Stimulated activated CD4-positive, alpha-beta T cell treated with anti-CD3 and anti-CD28 coated beads, Interleukin-2, amount 100 ng/mL, for 24 hours (primary cell): Measurements from ENCODE around the gene SAPCD1.

ENCODE experiments used
- DNase-seq, 2 donors: peaks; one replicate each; pipeline ENCODE4 v3.0.0-alpha.2; 2020

The SAPCD1 gene

GRCh38 chr6:31758281-31758680 lies 4.2 kb upstream of the SAPCD1 start:
- DNase-seq, result no peak

- DNase-seq, result no peak
Measured at GRCh38 chr6:31760790-31761189, 1.7 kb upstream of the SAPCD1 start.

GRCh38 chr6:31761343-31761742 lies 1.1 kb upstream of the SAPCD1 start:
- no peak for DNase-seq

GRCh38 chr6:31762878-31763618 lies 592 bp downstream of the SAPCD1 start:
- no peak for DNase-seq

- DNase-seq, result no peak
Measured at GRCh38 chr6:31763619-31763940, 1.1 kb downstream of the SAPCD1 start.

GRCh38 chr6:31764198-31764597 lies 1.7 kb downstream of the SAPCD1 start:
- DNase-seq, result no peak

- DNase-seq, result no peak
Measured at GRCh38 chr6:31765559-31765909, 3.1 kb downstream of the SAPCD1 start.

GRCh38 chr6:31765910-31766794 lies 3.7 kb downstream of the SAPCD1 start:
- DNase-seq, result no peak

- DNase-seq, result no peak
Measured at GRCh38 chr6:31767096-31767645, 4.7 kb downstream of the SAPCD1 start.

GRCh38 chr6:31768363-31769257 lies 6.2 kb downstream of the SAPCD1 start:
- DNase-seq, result no peak

GRCh38 chr6:31769684-31770371 lies 7.4 kb downstream of the SAPCD1 start:
- DNase-seq, result peak; percentile 84

- DNase-seq, result no peak
Measured at GRCh38 chr6:31770860-31771259, 8.4 kb downstream of the SAPCD1 start.

GRCh38 chr6:31771992-31772358 lies 9.5 kb downstream of the SAPCD1 start:
- DNase-seq, result peak in 1 of 2 donors; percentile 18

- no peak for DNase-seq
Measured at GRCh38 chr6:31775184-31775583, 12.7 kb downstream of the SAPCD1 start.

GRCh38 chr6:31775633-31776484 lies 13.4 kb downstream of the SAPCD1 start:
- no peak for DNase-seq

GRCh38 chr6:31776485-31776988 lies 14.1 kb downstream of the SAPCD1 start:
- DNase-seq, result no peak

GRCh38 chr6:31776989-31777666 lies 14.7 kb downstream of the SAPCD1 start, which contains the start of gene VWA7:
VWA7 (minus strand) TSS chr6:31777328; CDS start chr6:31776779, 549 bp downstream.
- peak; percentile 79 to 84 for DNase-seq

- no peak for DNase-seq
Measured at GRCh38 chr6:31777667-31778050, 15.2 kb downstream of the SAPCD1 start.

- no peak for DNase-seq
Measured at GRCh38 chr6:31778193-31778592, 15.7 kb downstream of the SAPCD1 start.
